GM12878 (cell line): ENCODE measurements around the gene ZNF48. TPM values are rescaled to one million over a fixed set of nuclear protein-coding genes. Genes with fewer than 3 reads are reported as not detected.

Experiments
- ATAC-seq: fragments of 200-7000 bp; cut with Tn5 transposase; 3 replicates; pipeline ENCODE4 v1.9.1; 2020; ENCODE audit warnings: mild to moderate bottlenecking, moderate library complexity
- BruUV-seq: library from RNA; stranded (reverse); fragments of 400-500 nt; replicated peaks from 2 replicates; lab custom pipeline; 2021; lab: Mats Ljungman, UMichigan
- CTCF ChIA-PET: fragments of 300-600 bp; sonication (Branson Sonifier 250); formaldehyde crosslinking; extraction: SDS; loops from one replicate; lab custom pipeline; 2021; ENCODE audit warnings: inconsistent platforms; lab: Yijun Ruan, JAX
- POLR2A ChIA-PET: fragments of 350-600 bp; formaldehyde crosslinking; extraction: SDS; loops from one replicate; lab custom pipeline; 2021; ENCODE audit warnings: inconsistent platforms; lab: Charles Lee
- RAD21 ChIA-PET: fragments of 300-600 bp; sonication (Branson Sonifier 250); formaldehyde crosslinking; loops from one replicate; lab custom pipeline; 2023; ENCODE audit warnings: antibody characterized with exemption; ENCODE audit not compliant: unreplicated experiment; lab: Charles Lee
- SMC1A ChIA-PET: fragments of 300-600 bp; sonication (Branson Sonifier 250); formaldehyde crosslinking; loops from one replicate; lab custom pipeline; 2023; ENCODE audit not compliant: unreplicated experiment, uncharacterized antibody; lab: Charles Lee
- DNase-seq: peaks from one replicate; pipeline ENCODE4 v3.0.0-alpha.2; 2011; ENCODE audit warnings: low read depth, low spot score
- FAIRE-seq: peaks from 3 replicates; lab custom pipeline; 2011; peaks lifted over from hg19 to GRCh38; lab: Jason Lieb, UNC
- H2AFZ ChIP-seq: 2 replicates; pipeline ENCODE4 v1.6.0; 2011; ENCODE audit warnings: low read depth, low read length, control low read depth; ENCODE audit not compliant: control insufficient read depth
- H3K27ac ChIP-seq: 2 replicates; pipeline ENCODE4 v1.5.1; 2011; ENCODE audit warnings: control low read depth; ENCODE audit not compliant: control insufficient read depth, insufficient read depth
- H3K27me3 ChIP-seq, 2 experiments: replicated peaks in 1 of 2; 2 replicates each; pipeline versions ENCODE4 v1.6.0 to v1.6.1; 2011; ENCODE audit warnings: low read length in 1 of 2; ENCODE audit not compliant: control insufficient read depth in 2 of 2, insufficient read depth in 2 of 2
- H3K36me3 ChIP-seq, 2 experiments: 2 replicates each; pipeline ENCODE4 v1.5.1; 2011; ENCODE audit warnings: low read length in 1 of 2; ENCODE audit not compliant: control insufficient read depth in 2 of 2, insufficient read depth in 2 of 2
- H3K4me1 ChIP-seq: 2 replicates; pipeline ENCODE4 v1.6.1; 2011; ENCODE audit warnings: mild to moderate bottlenecking, low read length, moderate library complexity, mixed read lengths; ENCODE audit not compliant: control insufficient read depth, insufficient read depth
- H3K4me2 ChIP-seq: 2 replicates; pipeline ENCODE4 v1.6.0; 2011; ENCODE audit warnings: control low read depth; ENCODE audit not compliant: control insufficient read depth, insufficient read depth
- H3K4me3 ChIP-seq: fragments of 200-600 bp; sonication (generic); 2 replicates; pipeline ENCODE4 v1.5.1; 2016
- H3K79me2 ChIP-seq: 2 replicates; pipeline ENCODE4 v1.6.0; 2011; ENCODE audit warnings: low read length; ENCODE audit not compliant: control insufficient read depth, insufficient read depth
- H3K9ac ChIP-seq: 2 replicates; pipeline ENCODE4 v1.8.0; 2011; ENCODE audit warnings: low read length, control low read depth, mixed read lengths; ENCODE audit not compliant: control insufficient read depth, insufficient read depth
- H3K9me3 ChIP-seq: replicated peaks from 3 replicates; pipeline ENCODE4 v1.5.1; 2011; ENCODE audit warnings: mild to moderate bottlenecking, low read length; ENCODE audit not compliant: control insufficient read depth, insufficient read depth
- H4K20me1 ChIP-seq: 2 replicates; pipeline ENCODE4 v1.6.0; 2011; ENCODE audit not compliant: control insufficient read depth, insufficient read depth
- BHLHE40 ChIP-seq, 2 experiments: fragments of 450-650 bp in 1 of 2; IDR thresholded peaks; 2 replicates each; pipeline ENCODE4 v1.6.1; 2011 to 2017; ENCODE audit warnings: low read depth in 2 of 2, borderline replicate concordance in 1 of 2, improper control_type of control experiment in 1 of 2, low read length in 1 of 2, mild to moderate bottlenecking in 1 of 2
- MEF2B ChIP-seq: fragments of 450-650 bp; IDR thresholded peaks from 2 replicates; pipeline ENCODE4 v1.6.1; 2018; ENCODE audit warnings: mild to moderate bottlenecking, moderate library complexity; ENCODE audit not compliant: partially characterized antibody, poor library complexity, severe bottlenecking
- RAD21 ChIP-seq: IDR thresholded peaks from 2 replicates; pipeline ENCODE4 v1.6.1; 2011; ENCODE audit warnings: mild to moderate bottlenecking, low read depth, low read length, moderate library complexity; ENCODE audit not compliant: insufficient read depth
- SMARCA5 ChIP-seq: fragments of 450-650 bp; IDR thresholded peaks from 2 replicates; pipeline ENCODE4 v1.6.1; 2017; ENCODE audit warnings: mild to moderate bottlenecking
- WGBS: methylation state at CpG from one replicate; pipeline ENCODE4 v1.1.6; 2016; ENCODE audit warnings: low lambda C conversion rate; ENCODE audit not compliant: insufficient replicate concordance, insufficient coverage; ENCODE audit errors: missing lambda C conversion rate; 5-methylcytosine and 5-hydroxymethylcytosine counted together
- in situ Hi-C: fragments of 300-500 bp; cut with MboI; formaldehyde crosslinking; loops from 9 replicates; pipeline ENCODE4 v1.14.3; 2018; ENCODE audit warnings: mixed read lengths
- intact Hi-C: fragments of 100-400 bp; cut with micrococcal nuclease; formaldehyde crosslinking; loops from one replicate; pipeline ENCODE4 v1.14.2; 2022; ENCODE audit not compliant: unreplicated experiment
- polyA plus RNA-seq, 11 experiments: library from polyadenylated mRNA; depleted of rRNA in 4 of 11; unstranded in 6 of 11; stranded (reverse) in 5 of 11; fragments of >200 nt; fragmentation: Nextera tagmentation in 4 of 11; fragmentation: Illumina TruSeq in 1 of 11; extraction: Ambion mirVana in 4 of 11; extraction: Trizol in 1 of 11; gene quantifications; 1 replicate in 1 of 11; 2 replicates in 10 of 11; pipeline versions ENCODE4 v1.2.1 to v1.2.3, GENCODE V29; 2011 to 2016; ENCODE audit warnings: inconsistent platforms in 2 of 11, missing spikeins in 2 of 11, low read depth in 1 of 11
- total RNA-seq, 4 experiments: library from RNA; depleted of rRNA in 3 of 4; stranded (reverse); fragments of >200 nt in 3 of 4; fragmentation: Illumina TruSeq in 1 of 4; extraction: Trizol in 1 of 4; gene quantifications; 2 replicates each; pipeline versions ENCODE4 v1.2.1 to v1.2.3, GENCODE V29; 2013 to 2021
- TF ChIP-seq, protein P1 (sequence below): fragments of 450-650 bp; IDR thresholded peaks from 2 replicates; pipeline ENCODE4 v1.6.1; 2017; ENCODE audit warnings: mild to moderate bottlenecking, low read depth, inconsistent platforms; ENCODE audit not compliant: poor library complexity, severe bottlenecking
- TF ChIP-seq, protein P2 (sequence below): IDR thresholded peaks from 2 replicates; pipeline ENCODE4 v1.6.1; 2011; ENCODE audit warnings: borderline replicate concordance, low read depth, mild to moderate bottlenecking, moderate library complexity, low read length; ENCODE audit not compliant: insufficient read depth, poor library complexity, severe bottlenecking
- TF ChIP-seq, protein P3 (sequence below): IDR thresholded peaks from 2 replicates; pipeline ENCODE4 v1.6.1; 2012; ENCODE audit warnings: low read depth, low read length, improper control_type of control experiment

The ZNF48 gene
- total and polyA plus RNA-seq, 10 of the 15 experiments (the other 5 are each of a cell fraction or from before 2014, with no cell fraction given) = 0.14 to 12.0 (median 4.2) TPM

DNA sequence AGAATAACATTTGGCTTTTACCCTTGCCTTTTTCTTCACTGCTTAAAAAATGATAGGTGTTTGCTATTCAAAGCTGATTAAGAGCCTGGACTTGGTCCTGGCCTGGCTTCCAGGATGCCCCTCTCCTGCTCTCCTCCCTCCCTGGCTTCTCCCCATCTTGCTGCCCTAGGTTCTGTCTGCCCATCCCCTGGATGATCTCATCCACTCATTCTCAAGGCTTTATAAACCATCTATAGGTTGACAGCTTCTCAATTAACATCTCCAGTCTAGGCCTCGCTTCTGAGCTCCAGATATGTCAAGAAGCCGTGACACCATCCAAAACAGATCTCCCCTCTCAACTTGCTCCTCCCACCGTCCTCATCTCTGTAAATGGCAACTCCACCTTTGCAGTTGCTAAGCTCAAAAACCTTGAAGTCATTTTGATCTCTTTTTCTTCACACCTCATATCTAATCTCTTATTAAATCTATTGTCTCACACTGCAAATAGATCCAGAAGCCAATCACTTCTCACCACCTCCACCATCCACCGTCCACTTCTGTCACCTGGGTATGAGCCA lies 20.9 kb downstream of the ZNF48 start:
- Histone ChIP-seq H3K4me1 (peaks cover 8% of the 10 kb centered on the region), H2AFZ (no peak overlapping the region), H3K4me2 (no peak overlapping the region), H3K27me3 (no peaks in the 10 kb centered on the region), H3K79me2 (no peaks in the 10 kb centered on the region), H4K20me1 (no peaks in the 10 kb centered on the region), H3K27ac (no peak overlapping the region)
- no TSS peak for BruUV-seq
- ChIA-PET CTCF (interaction anchor here (1.0 to 2.1 kb wide), 4 partner anchors 119 to 213 kb away, joined by 3 to 8 read pairs (median 3); no protein-coding TSS in a partner anchor), POLR2A (interaction anchor here (1.3 to 2.0 kb wide), 3 partner anchors 10 to 325 kb away, joined by 4 to 7 read pairs (median 4); partner anchors contain the start of genes TBC1D10B, TBX6 and ZNF771), SMC1A (interaction anchor here (0.7 to 0.9 kb wide), 2 partner anchors 35 to 193 kb away, joined by 3 read pairs; no protein-coding TSS in a partner anchor)
- in situ Hi-C loops = no loop called here
- 100% methylated on average over 4 of the region's 4 CpGs for WGBS
- ATAC-seq (no peak), FAIRE-seq (no peak)
- intact Hi-C loops = no loop called here
- TF ChIP-seq, protein P1, sequence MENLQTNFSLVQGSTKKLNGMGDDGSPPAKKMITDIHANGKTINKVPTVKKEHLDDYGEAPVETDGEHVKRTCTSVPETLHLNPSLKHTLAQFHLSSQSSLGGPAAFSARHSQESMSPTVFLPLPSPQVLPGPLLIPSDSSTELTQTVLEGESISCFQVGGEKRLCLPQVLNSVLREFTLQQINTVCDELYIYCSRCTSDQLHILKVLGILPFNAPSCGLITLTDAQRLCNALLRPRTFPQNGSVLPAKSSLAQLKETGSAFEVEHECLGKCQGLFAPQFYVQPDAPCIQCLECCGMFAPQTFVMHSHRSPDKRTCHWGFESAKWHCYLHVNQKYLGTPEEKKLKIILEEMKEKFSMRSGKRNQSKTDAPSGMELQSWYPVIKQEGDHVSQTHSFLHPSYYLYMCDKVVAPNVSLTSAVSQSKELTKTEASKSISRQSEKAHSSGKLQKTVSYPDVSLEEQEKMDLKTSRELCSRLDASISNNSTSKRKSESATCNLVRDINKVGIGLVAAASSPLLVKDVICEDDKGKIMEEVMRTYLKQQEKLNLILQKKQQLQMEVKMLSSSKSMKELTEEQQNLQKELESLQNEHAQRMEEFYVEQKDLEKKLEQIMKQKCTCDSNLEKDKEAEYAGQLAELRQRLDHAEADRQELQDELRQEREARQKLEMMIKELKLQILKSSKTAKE = no peak
- TF ChIP-seq RAD21 = no peak
- TF ChIP-seq, protein P2, sequence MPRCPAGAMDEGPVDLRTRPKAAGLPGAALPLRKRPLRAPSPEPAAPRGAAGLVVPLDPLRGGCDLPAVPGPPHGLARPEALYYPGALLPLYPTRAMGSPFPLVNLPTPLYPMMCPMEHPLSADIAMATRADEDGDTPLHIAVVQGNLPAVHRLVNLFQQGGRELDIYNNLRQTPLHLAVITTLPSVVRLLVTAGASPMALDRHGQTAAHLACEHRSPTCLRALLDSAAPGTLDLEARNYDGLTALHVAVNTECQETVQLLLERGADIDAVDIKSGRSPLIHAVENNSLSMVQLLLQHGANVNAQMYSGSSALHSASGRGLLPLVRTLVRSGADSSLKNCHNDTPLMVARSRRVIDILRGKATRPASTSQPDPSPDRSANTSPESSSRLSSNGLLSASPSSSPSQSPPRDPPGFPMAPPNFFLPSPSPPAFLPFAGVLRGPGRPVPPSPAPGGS = no peak
- no peak for TF ChIP-seq BHLHE40 (IDR thresholded peaks at IDR 0.05; ENCODE audit: borderline replicate concordance in 1 of 2, low read depth in 2 of 2, low read length in 1 of 2)
- TF ChIP-seq MEF2B = no peak
- TF ChIP-seq, protein P3, sequence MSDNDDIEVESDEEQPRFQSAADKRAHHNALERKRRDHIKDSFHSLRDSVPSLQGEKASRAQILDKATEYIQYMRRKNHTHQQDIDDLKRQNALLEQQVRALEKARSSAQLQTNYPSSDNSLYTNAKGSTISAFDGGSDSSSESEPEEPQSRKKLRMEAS = no peak
- no peak for TF ChIP-seq SMARCA5
- TF ChIP-seq, all 136 proteins: peak for 0
- no peak for DNase-seq
- RAD21 ChIA-PET = interaction anchor here (0.7 kb wide), 1 partner anchor 14 kb away, joined by 3 read pairs; the partner anchor contains the start of gene DCTPP1
- Histone ChIP-seq H3K9ac (no peak overlapping the region), H3K4me3 (no peak overlapping the region), H3K36me3 (peaks cover 1 to 4% of the 10 kb centered on the region in 2 experiments; a peak in 2 of 4 replicates), H3K9me3 (no peaks in the 10 kb centered on the region)
